Neural crest cell (in vitro differentiated cells): Measurements from ENCODE around the gene OOSP2. TPM values are rescaled to one million over a fixed set of nuclear protein-coding genes. Genes with fewer than 3 reads are reported as not detected.

ENCODE experiments used
- DNase-seq: peaks from one replicate; pipeline ENCODE4 v3.0.0; 2021; ENCODE audit warnings: low read depth, mixed read lengths, low spot score
- H3K27ac Mint-ChIP-seq: one replicate; pipeline ENCODE4 v1.8.0; 2021; ENCODE audit warnings: mild to moderate bottlenecking, mixed read lengths; ENCODE audit not compliant: unreplicated experiment
- H3K27me3 Mint-ChIP-seq: 2 replicates; pipeline ENCODE4 v1.8.0; 2021; ENCODE audit warnings: low read depth, mild to moderate bottlenecking, mixed read lengths
- H3K36me3 Mint-ChIP-seq: 2 replicates; pipeline ENCODE4 v1.8.0; 2021; ENCODE audit warnings: low read depth, mild to moderate bottlenecking, mixed read lengths
- H3K4me1 Mint-ChIP-seq: 2 replicates; pipeline ENCODE4 v1.8.0; 2021; ENCODE audit warnings: mixed read lengths
- H3K4me3 Mint-ChIP-seq: one replicate; pipeline ENCODE4 v1.8.0; 2021; ENCODE audit warnings: mild to moderate bottlenecking, mixed read lengths
- H3K9me3 Mint-ChIP-seq: 2 replicates; pipeline ENCODE4 v1.8.0; 2021; ENCODE audit warnings: mixed read lengths
- CTCF ChIP-seq: fragments of 200-600 bp; sonication (generic); conservative IDR thresholded peaks from 2 replicates; pipeline ENCODE4 v1.5.0; 2021; ENCODE audit warnings: antibody characterized with exemption, mild to moderate bottlenecking
- total RNA-seq: library from RNA; stranded (reverse); gene quantifications from 2 replicates; pipeline ENCODE4 v1.2.1, GENCODE V29; 2021

OOSP2 gene
- total RNA-seq, 1 donor from 2014 or later, result not detected

GRCh38 chr11:60056349-60056969, 16.2 kb downstream of the OOSP2 start, which contains the start of gene MS4A3:
Gene MS4A3, plus strand, starts transcription at chr11:60056665. Its CDS starts 4,496 bp downstream, at chr11:60061161.
- no peak within 1 kb of the TSS for H3K27ac Mint-ChIP-seq

GRCh38 chr11:60059052-60059451, 18.8 kb downstream of the OOSP2 start:
- H3K9me3 Mint-ChIP-seq, result no peaks in the 10 kb centered on the region

More at GRCh38 chr11:60056349-60056969, 16.2 kb downstream of the OOSP2 start, which contains the start of gene MS4A3:
- no peaks in the 10 kb centered on the region for H3K4me1 Mint-ChIP-seq
- no peak for TF ChIP-seq CTCF
- H3K4me3 Mint-ChIP-seq, result no peak within 1 kb of the TSS
- no peaks in the 10 kb centered on the region for H3K9me3 Mint-ChIP-seq
- no peaks in the 10 kb centered on the region for H3K36me3 Mint-ChIP-seq
- DNase-seq, result no peak
- H3K27me3 Mint-ChIP-seq, result peaks cover 12% of the 10 kb centered on the region

GRCh38 chr11:60059521-60060240, 19.5 kb downstream of the OOSP2 start:
- no peak for DNase-seq
- Mint-ChIP-seq H3K36me3 (no peaks in the 10 kb centered on the region), H3K27me3 (peaks cover 19% of the 10 kb centered on the region), H3K27ac (no peak overlapping the region), H3K4me3 (no peak overlapping the region), H3K4me1 (no peaks in the 10 kb centered on the region), H3K9me3 (no peaks in the 10 kb centered on the region)
- no peak for TF ChIP-seq CTCF

More at GRCh38 chr11:60059052-60059451, 18.8 kb downstream of the OOSP2 start:
- Mint-ChIP-seq H3K27me3 (peaks cover 19% of the 10 kb centered on the region), H3K36me3 (no peaks in the 10 kb centered on the region), H3K27ac (no peak overlapping the region), H3K4me3 (no peak overlapping the region), H3K4me1 (no peaks in the 10 kb centered on the region)
- DNase-seq, result no peak
- no peak for TF ChIP-seq CTCF

GRCh38 chr11:60064111-60064510, 23.9 kb downstream of the OOSP2 start:
- Mint-ChIP-seq H3K36me3 (no peaks in the 10 kb centered on the region), H3K27ac (no peak overlapping the region), H3K9me3 (no peaks in the 10 kb centered on the region), H3K4me3 (no peak overlapping the region), H3K27me3 (peaks cover 9% of the 10 kb centered on the region), H3K4me1 (no peaks in the 10 kb centered on the region)
- TF ChIP-seq CTCF, result no peak
- DNase-seq, result no peak

- H3K27me3 Mint-ChIP-seq, result peaks cover 17% of the 10 kb centered on the region
- no peak overlapping the region for H3K27ac Mint-ChIP-seq
- no peaks in the 10 kb centered on the region for H3K4me1 Mint-ChIP-seq
- no peaks in the 10 kb centered on the region for H3K9me3 Mint-ChIP-seq
- H3K4me3 Mint-ChIP-seq, result no peak overlapping the region
- TF ChIP-seq CTCF, result no peak
- H3K36me3 Mint-ChIP-seq, result no peaks in the 10 kb centered on the region
- no peak for DNase-seq
These were observed 25.6 kb downstream of the OOSP2 start for GRCh38 chr11:60065801-60066200.
